RWPE1 (cell line): ENCODE data around the gene TMEM30B.

Source experiments
- CTCF ChIA-PET: fragments of 350-600 bp; sonication (Branson Sonifier 250); formaldehyde crosslinking; extraction: SDS; loops from one replicate; lab custom pipeline; 2021; lab: Yijun Ruan, JAX
- POLR2A ChIA-PET: fragments of 400-600 bp; formaldehyde crosslinking; extraction: SDS; loops from one replicate; lab custom pipeline; 2020; ENCODE audit warnings: antibody characterized with exemption; ENCODE audit not compliant: low non-redundant PET; lab: Yijun Ruan, JAX
- DNase-seq: peaks from one replicate; pipeline ENCODE4 v3.0.0; 2012; ENCODE audit warnings: low spot score
- H3K27ac ChIP-seq: fragments of 450-650 bp; 2 replicates; pipeline ENCODE4 v1.5.1; 2017
- CTCF ChIP-seq: fragments of 450-650 bp; conservative IDR thresholded peaks from 2 replicates; pipeline ENCODE4 v1.5.1; 2017; ENCODE audit warnings: low read depth, mild to moderate bottlenecking

Gene TMEM30B

DNA sequence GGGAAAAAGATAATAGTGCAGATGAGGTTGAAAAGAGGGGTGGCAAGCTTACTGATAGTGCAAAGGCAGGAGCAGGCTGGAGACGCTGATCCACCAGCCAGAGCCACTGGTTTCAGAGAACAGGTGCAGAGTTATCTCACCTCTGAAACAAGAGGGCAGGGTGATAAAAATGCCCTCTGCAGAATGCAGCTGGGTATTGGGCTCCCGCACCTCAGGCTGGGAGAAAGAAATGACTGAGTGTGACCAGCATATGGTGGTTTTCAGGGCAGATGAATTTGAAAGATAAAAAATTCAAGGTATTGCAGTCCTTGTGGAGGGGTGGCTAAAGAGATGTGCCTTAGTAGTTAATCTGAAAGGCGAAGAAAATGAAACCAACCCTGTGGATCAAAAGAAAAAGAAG lies 2.9 kb upstream of the TMEM30B start:
- ChIA-PET CTCF (no interaction called here), POLR2A (no interaction called here)
- no peak for TF ChIP-seq CTCF
- no peak for DNase-seq
- no peak overlapping the region for H3K27ac ChIP-seq

- ChIA-PET CTCF (no interaction called here), POLR2A (no interaction called here)
- H3K27ac ChIP-seq: no peak overlapping the region
- DNase-seq: no peak
- TF ChIP-seq CTCF: no peak
Measured at GRCh38 chr14:61282746-61283145, 1.6 kb upstream of the TMEM30B start.

DNA sequence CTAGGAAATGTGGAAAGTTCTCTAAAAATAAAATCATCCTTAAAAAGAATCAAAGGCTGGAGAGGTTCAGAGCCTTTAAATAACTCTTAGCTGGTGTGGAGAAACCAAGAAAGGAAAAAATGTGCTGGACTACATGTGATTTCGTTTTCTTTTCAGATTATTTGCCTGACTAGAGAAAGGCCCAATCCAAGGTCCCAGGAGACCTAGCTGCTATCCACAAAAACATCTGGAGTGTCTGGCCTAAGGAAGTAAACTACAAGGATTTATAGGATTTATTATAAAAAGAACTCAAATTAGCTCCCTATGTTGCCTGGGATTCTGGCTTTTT lies 774 bp upstream of the TMEM30B start:
- POLR2A ChIA-PET: interaction anchor here (0.6 to 0.7 kb wide), 3 partner anchors 11 to 243 kb away, joined by 4 to 6 read pairs (median 4); no protein-coding TSS in a partner anchor

DNA sequence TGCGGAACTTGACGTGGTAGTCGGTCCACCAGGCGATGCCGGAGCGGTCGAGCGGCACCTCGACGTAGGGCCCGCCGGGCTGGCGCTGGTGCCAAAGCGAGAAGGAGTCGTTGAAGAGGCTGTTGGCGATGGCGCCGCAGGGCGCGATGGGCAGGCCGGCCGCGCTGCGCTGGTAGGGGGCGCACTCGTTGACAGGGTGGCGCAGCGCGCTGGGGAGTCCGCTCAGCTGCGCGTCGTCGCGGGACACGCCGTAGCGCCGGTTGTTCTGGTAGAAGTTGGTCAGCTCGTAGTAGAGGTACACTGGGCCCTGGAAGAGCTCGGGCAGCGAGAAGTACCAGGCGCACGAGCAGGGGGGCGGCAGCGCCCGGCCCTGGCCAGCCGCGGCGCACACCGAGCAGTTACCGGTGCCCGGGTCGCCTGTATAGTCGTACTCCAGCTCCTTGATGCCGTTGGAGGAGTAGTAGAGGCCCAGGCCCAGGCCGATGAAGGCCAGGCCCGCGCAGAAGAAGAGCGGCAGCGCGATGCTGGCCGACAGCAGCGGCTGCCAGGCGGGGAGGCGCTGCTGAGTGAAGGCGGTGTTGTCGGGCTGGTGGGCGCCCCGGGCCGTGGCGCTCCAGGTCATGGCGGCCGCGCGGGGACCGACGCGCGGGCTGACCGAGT lies 482 bp downstream of the TMEM30B start:
- CTCF ChIA-PET: interaction anchor here (0.5 to 0.7 kb wide), 3 partner anchors 9 to 188 kb away, joined by 3 to 5 read pairs (median 5); no protein-coding TSS in a partner anchor
- peak; percentile 25 for TF ChIP-seq CTCF
- peak; percentile 46 for DNase-seq
- no peak overlapping the region for H3K27ac ChIP-seq
- POLR2A ChIA-PET: interaction anchor here (0.5 to 0.7 kb wide), 3 partner anchors 39 to 245 kb away, joined by 3 read pairs; no protein-coding TSS in a partner anchor

More for the DNA sequence above, 774 bp upstream of the TMEM30B start:
- no peak for DNase-seq
- CTCF ChIA-PET: interaction anchor here (0.5 to 0.7 kb wide), 3 partner anchors 11 to 609 kb away, joined by 3 to 5 read pairs (median 3); no protein-coding TSS in a partner anchor
- TF ChIP-seq CTCF: no peak
- no peak overlapping the region for H3K27ac ChIP-seq

DNA sequence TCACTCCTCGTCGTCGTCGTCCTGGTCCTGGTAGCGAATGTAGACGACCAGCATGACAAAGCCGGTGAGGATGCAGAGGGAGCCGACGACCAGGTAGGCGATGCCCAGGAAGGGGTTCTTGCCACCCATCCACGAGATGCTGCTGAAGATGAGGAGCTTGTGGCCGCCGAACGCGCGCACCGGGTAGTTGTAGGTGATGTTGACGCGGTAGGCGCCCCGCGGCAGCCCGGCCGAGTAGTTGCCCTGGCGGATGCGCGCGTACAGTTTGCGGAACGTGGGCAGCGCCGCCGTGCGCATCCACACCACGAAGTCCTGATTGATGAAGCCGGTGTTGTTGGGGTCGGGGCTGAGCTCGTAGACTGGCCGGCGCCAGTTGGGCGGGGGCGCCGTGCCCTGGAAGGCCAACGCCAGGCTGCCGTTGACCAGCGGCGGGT lies 1.0 kb downstream of the TMEM30B start:
- peak; percentile 26 for DNase-seq
- no peak for TF ChIP-seq CTCF
- ChIA-PET CTCF (no interaction called here), POLR2A (interaction anchor here (0.5 kb wide), 1 partner anchor 108 kb away, joined by 3 read pairs; no protein-coding TSS in a partner anchor)
- H3K27ac ChIP-seq: no peak overlapping the region

DNA sequence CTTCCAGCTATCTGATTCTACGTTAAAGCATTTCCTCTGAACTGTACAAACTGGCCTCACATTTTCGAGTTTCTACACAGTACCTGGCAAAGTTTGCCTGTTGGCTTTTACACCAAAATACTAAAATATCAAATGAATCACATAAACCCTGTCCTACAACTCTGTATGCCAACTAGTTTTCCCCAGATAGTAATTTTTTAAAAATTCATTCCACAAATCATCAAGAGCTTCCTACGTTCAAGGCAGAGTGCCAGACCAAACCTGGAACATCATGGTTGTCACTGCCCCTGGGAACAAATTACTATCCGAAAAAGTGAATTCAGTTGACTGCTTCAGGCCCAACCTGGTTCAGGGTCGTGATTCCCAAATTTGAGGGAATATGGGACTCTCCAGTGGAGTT lies 2.1 kb downstream of the TMEM30B start:
- no peak overlapping the region for H3K27ac ChIP-seq

More for the DNA sequence above, 2.1 kb downstream of the TMEM30B start:
- DNase-seq: no peak
- no peak for TF ChIP-seq CTCF
- ChIA-PET CTCF (interaction anchor here (0.6 kb wide), 2 partner anchors 558 to 740 kb away, joined by 3 to 4 read pairs; no protein-coding TSS in a partner anchor), POLR2A (interaction anchor here (0.5 kb wide), 1 partner anchor 633 kb away, joined by 3 read pairs; no protein-coding TSS in a partner anchor)
